GM23248 (cell line): ENCODE data around the gene FAM193A.

Experiments
- EZH2 ChIP-seq: fragments of 200-600 bp; sonication (generic); IDR thresholded peaks from 2 replicates; pipeline ENCODE4 v1.6.1; 2018; ENCODE audit warnings: antibody characterized with exemption, mild to moderate bottlenecking; ENCODE audit not compliant: insufficient read depth, poor library complexity, severe bottlenecking
- EZH2phosphoT487 ChIP-seq: fragments of 200-600 bp; sonication (generic); IDR thresholded peaks from 2 replicates; pipeline ENCODE4 v1.6.1; 2018; ENCODE audit warnings: antibody characterized with exemption, moderate library complexity, mild to moderate bottlenecking, low read depth; ENCODE audit not compliant: insufficient read depth

GRCh38 chr4:2702770-2703169, 166.3 kb downstream of the FAM193A start:
- TF ChIP-seq EZH2 = no peak
- TF ChIP-seq EZH2phosphoT487 = no peak
